Esophagus squamous epithelium (tissue), 5 donors: Measurements from ENCODE around the gene TMTC1. TPM values are rescaled to one million over a fixed set of nuclear protein-coding genes. Genes with fewer than 3 reads are reported as not detected.

Experiments
- DNase-seq: peaks from one replicate; lab custom pipeline; 2025; lab: John Stamatoyannopoulos, UW
- H3K27ac ChIP-seq, 4 donors: fragments of 200-600 bp; sonication (generic); one replicate each; pipeline ENCODE4 v1.5.1; 2016 to 2019; ENCODE audit warnings: mild to moderate bottlenecking in 1 of 4
- H3K27me3 ChIP-seq, 4 donors: fragments of 200-600 bp; sonication (generic); 1 replicate in 3 of 4; 2 replicates in 1 of 4; pipeline versions ENCODE4 v1.5.1 to v1.6.0; 2017 to 2021; ENCODE audit warnings: antibody characterized with exemption in 1 of 4
- H3K36me3 ChIP-seq, 3 donors: fragments of 200-600 bp; sonication (generic); one replicate each; pipeline ENCODE4 v1.5.1; 2016 to 2019
- H3K4me1 ChIP-seq, 3 donors: fragments of 200-600 bp; sonication (generic); one replicate each; pipeline ENCODE4 v1.5.1; 2017 to 2019
- H3K4me3 ChIP-seq, 4 donors: fragments of 200-600 bp; sonication (generic); 1 replicate in 3 of 4; 2 replicates in 1 of 4; pipeline ENCODE4 v1.5.1; 2016 to 2019; ENCODE audit warnings: mild to moderate bottlenecking in 2 of 4, moderate library complexity in 1 of 4
- H3K9me3 ChIP-seq, 3 donors: fragments of 200-600 bp; sonication (generic); one replicate each; pipeline ENCODE4 v1.5.1; 2016 to 2019
- CTCF ChIP-seq, 6 experiments: fragments of 450-650 bp in 4 of 6; fragments of 200-600 bp in 2 of 6; sonication (generic) in 2 of 6; IDR thresholded peaks; one replicate each; pipeline ENCODE4 v1.5.1; 2016 to 2019; ENCODE audit warnings: antibody characterized with exemption in 6 of 6, mild to moderate bottlenecking in 4 of 6, moderate library complexity in 4 of 6
- POLR2A ChIP-seq, 4 donors: fragments of 450-650 bp; IDR thresholded peaks; one replicate each; pipeline ENCODE4 v1.6.1; 2017; ENCODE audit warnings: antibody characterized with exemption in 4 of 4, mild to moderate bottlenecking in 4 of 4, moderate library complexity in 3 of 4
- WGBS, 2 donors: methylation state at CpG; one replicate each; pipeline ENCODE4 v1.1.5; 2018; 5-methylcytosine and 5-hydroxymethylcytosine counted together
- intact Hi-C: fragments of 100-400 bp; cut with DNase I; formaldehyde crosslinking; loops from one replicate; pipeline ENCODE4 v1.15.0; 2022
- total RNA-seq, 4 donors: library from RNA; depleted of rRNA; stranded (reverse); fragments of >200 nt; gene quantifications; one replicate each; pipeline ENCODE4 v1.1.0, GENCODE V29; 2016
- donor health status: DM: yes; HTN: yes; CAD: no.

The TMTC1 gene
- total RNA-seq, 4 donors from 2014 or later = 2.5 to 31.9 (median 14.7) TPM

- H3K36me3 ChIP-seq = no peaks in the 10 kb centered on the region
- no peak overlapping the region for H3K4me3 ChIP-seq
- H3K27me3 ChIP-seq = no peaks in the 10 kb centered on the region
- H3K4me1 ChIP-seq = peaks cover 2 to 15% (median 3%) of the 10 kb centered on the region in 3 donors
- no peaks in the 10 kb centered on the region for H3K9me3 ChIP-seq
- TF ChIP-seq CTCF (IDR thresholded peaks at IDR 0.05) (no peak), POLR2A (IDR thresholded peaks at IDR 0.05) (no peak)
- intact Hi-C loops = no loop called here
- WGBS, 2 donors = 53 to 80% methylated on average over 4 of the region's 4 CpGs
- no peak for DNase-seq
- no peak overlapping the region for H3K27ac ChIP-seq
Observed at GRCh38 chr12:29769162-29769858, 14.4 kb downstream of the TMTC1 start.

DNA sequence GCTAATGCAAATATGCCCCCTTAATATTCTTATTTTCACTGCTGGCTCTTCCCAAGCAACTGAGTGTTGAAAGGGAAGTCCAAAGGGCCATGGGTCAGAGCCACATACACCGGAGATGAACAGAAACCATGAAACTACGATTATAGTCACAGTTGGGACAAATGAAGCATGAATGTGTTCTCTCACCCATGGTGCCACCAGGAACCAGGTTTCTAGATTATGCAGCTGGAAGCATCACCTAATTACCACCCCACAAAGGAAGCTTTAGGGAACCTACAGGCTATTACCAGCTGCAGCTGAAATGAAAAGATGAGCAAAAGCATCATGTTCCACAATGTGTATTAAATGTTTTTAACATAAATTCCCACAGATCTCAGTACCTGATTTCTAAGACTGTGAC is 15.4 kb downstream of the TMTC1 start:
- TF ChIP-seq CTCF (IDR thresholded peaks at IDR 0.05) (no peak), POLR2A (IDR thresholded peaks at IDR 0.05) (no peak)
- Histone ChIP-seq H3K27me3 (no peaks in the 10 kb centered on the region), H3K4me3 (no peak overlapping the region), H3K9me3 (no peaks in the 10 kb centered on the region), H3K4me1 (peaks cover 2 to 20% (median 3%) of the 10 kb centered on the region in 3 donors), H3K27ac (no peak overlapping the region), H3K36me3 (no peaks in the 10 kb centered on the region)
- no peak for DNase-seq
- WGBS, 2 donors = 25 to 69% methylated on average over 1 to 2 of the region's 2 CpGs
- intact Hi-C loops = no loop called here

- DNase-seq = no peak
- TF ChIP-seq CTCF (IDR thresholded peaks at IDR 0.05) = no peak
- Histone ChIP-seq H3K4me1 (peaks cover 0 to 17% (median 0%) of the 10 kb centered on the region in 3 donors), H3K36me3 (no peaks in the 10 kb centered on the region), H3K4me3 (no peak overlapping the region), H3K27ac (no peak overlapping the region), H3K9me3 (no peaks in the 10 kb centered on the region), H3K27me3 (no peaks in the 10 kb centered on the region)
- intact Hi-C loops = no loop called here
Observed at GRCh38 chr12:29763301-29763683, 20.4 kb downstream of the TMTC1 start.

DNA sequence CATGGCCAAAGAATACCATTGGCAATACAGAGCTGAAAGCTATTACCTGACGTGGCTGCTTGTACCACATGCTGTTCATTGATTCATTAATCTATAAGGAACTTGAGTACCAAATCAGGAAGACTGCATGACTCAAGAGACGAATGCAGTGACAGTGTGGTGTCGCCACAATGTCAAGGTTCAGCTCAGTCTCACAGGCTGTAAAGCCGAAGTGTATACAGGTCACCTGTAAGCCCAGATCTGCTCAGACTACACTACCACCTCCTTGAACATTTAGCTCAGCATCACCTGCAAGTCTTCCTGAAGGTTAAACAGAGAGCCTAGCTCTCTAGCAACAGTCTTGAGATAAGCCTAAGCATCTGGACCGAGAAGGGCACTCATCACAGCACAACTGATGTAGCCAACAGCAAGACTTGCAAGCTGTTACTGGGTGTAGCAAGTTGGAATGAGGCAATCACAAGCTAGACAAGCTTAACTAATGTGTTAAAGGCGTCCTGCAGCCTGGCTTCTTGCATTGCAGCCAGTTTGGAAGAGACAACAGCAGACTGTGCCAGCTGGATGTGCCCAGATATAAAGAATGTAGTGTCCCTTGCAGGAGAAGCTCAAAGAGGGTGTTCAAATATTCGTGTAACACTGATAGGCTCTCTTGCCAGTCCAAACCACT is 21.0 kb downstream of the TMTC1 start:
- Histone ChIP-seq H3K4me1 (peaks cover 0 to 15% (median 0%) of the 10 kb centered on the region in 3 donors), H3K36me3 (no peaks in the 10 kb centered on the region), H3K9me3 (no peaks in the 10 kb centered on the region), H3K27me3 (no peaks in the 10 kb centered on the region), H3K27ac (no peak overlapping the region), H3K4me3 (no peak overlapping the region)
- intact Hi-C loops = no loop called here
- 54 to 55% methylated on average over 7 of the region's 7 CpGs for WGBS, 2 donors
- TF ChIP-seq CTCF (IDR thresholded peaks at IDR 0.05) = no peak
- no peak for TF ChIP-seq POLR2A (IDR thresholded peaks at IDR 0.05)
- no peak for DNase-seq

DNA sequence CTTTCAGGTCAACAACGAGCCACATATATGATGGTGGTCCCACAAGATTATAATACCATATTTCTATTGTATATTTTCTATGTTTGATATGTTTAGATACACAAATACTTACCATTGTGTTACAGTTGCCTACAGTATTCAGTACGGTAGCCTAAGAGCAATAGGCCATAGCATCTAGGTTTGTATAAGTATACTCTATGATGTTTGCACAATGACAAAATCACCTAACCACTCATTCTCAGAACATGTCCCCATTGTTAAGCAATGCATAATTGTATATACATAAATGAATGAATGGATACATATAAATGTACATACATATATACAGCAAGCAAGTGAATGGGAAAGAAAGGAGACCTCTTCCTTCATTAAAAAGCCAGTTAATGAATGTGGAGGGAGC is 23.8 kb downstream of the TMTC1 start:
- Histone ChIP-seq H3K9me3 (no peaks in the 10 kb centered on the region), H3K36me3 (no peaks in the 10 kb centered on the region), H3K4me1 (peaks cover 0 to 29% (median 0%) of the 10 kb centered on the region in 3 donors), H3K27ac (no peak overlapping the region), H3K27me3 (no peaks in the 10 kb centered on the region), H3K4me3 (no peak overlapping the region)
- no peak for TF ChIP-seq POLR2A (IDR thresholded peaks at IDR 0.05)
- TF ChIP-seq CTCF (IDR thresholded peaks at IDR 0.05) = no peak
- intact Hi-C loops = no loop called here
- WGBS, 2 donors = 93% methylated on average over 2 of the region's 2 CpGs
- no peak for DNase-seq
